GM15510 (cell line): ENCODE data around the gene ZNF689.

Source experiments
- POLR2A ChIP-seq: IDR thresholded peaks from 3 replicates; pipeline ENCODE4 v1.6.1; 2011; ENCODE audit warnings: borderline replicate concordance; ENCODE audit not compliant: insufficient read length; ENCODE audit errors: extremely low read depth

Gene ZNF689

GRCh38 chr16:30609926-30610839 is at the start of gene ZNF689:
Gene ZNF689, minus strand, starts transcription at chr16:30610389. Its CDS starts 348 bp downstream, at chr16:30610041.
- peak; percentile 69 for TF ChIP-seq POLR2A

- no peak for TF ChIP-seq POLR2A
Observed at GRCh38 chr16:30658731-30659506, 48.7 kb upstream of the ZNF689 start.

GRCh38 chr16:30657866-30658730 is 47.9 kb upstream of the ZNF689 start, which contains the start of gene FBRS:
Gene FBRS, plus strand, starts transcription at chr16:30658431. Its CDS starts 1,088 bp downstream, at chr16:30659519.
- peak; percentile 73 for TF ChIP-seq POLR2A

- TF ChIP-seq POLR2A: no peak
Observed at GRCh38 chr16:30656974-30657865, 47.0 kb upstream of the ZNF689 start.

- TF ChIP-seq POLR2A: no peak
Observed at GRCh38 chr16:30656388-30656787, 46.2 kb upstream of the ZNF689 start.

GRCh38 chr16:30655815-30656347 is 45.7 kb upstream of the ZNF689 start:
- TF ChIP-seq POLR2A: no peak

- TF ChIP-seq POLR2A: no peak
Observed at GRCh38 chr16:30654856-30655255, 44.7 kb upstream of the ZNF689 start.

GRCh38 chr16:30652718-30653117 is 42.5 kb upstream of the ZNF689 start:
- no peak for TF ChIP-seq POLR2A

- TF ChIP-seq POLR2A: no peak
Observed at GRCh38 chr16:30652005-30652296, 41.8 kb upstream of the ZNF689 start.

- peak; percentile 58 for TF ChIP-seq POLR2A
Observed at GRCh38 chr16:30651124-30652004, 41.2 kb upstream of the ZNF689 start.

GRCh38 chr16:30650369-30651123 is 40.4 kb upstream of the ZNF689 start, which contains the start of gene PRR14:
Gene PRR14, plus strand, starts transcription at chr16:30650960. Its CDS starts 686 bp downstream, at chr16:30651646.
- no peak for TF ChIP-seq POLR2A
